Ovary (tissue), 3 donors: Measurements from ENCODE around the gene GRWD1.

Source experiments
- EP300 ChIP-seq: sonication (generic); formaldehyde crosslinking; IDR thresholded peaks from one replicate; pipeline ENCODE4 v1.6.1; 2017; ENCODE audit warnings: antibody characterized with exemption
- POLR2A ChIP-seq: fragments of 450-650 bp; IDR thresholded peaks from one replicate; pipeline ENCODE4 v1.6.1; 2017; ENCODE audit warnings: antibody characterized with exemption, mild to moderate bottlenecking, moderate library complexity
- TF ChIP-seq, protein P1 (sequence below), 3 donors: fragments of 450-650 bp in 2 of 3; fragments of 200-600 bp in 1 of 3; IDR thresholded peaks; one replicate each; pipeline versions ENCODE4 v1.5.1 to v1.8.0; 2016 to 2022; ENCODE audit warnings: antibody characterized with exemption in 3 of 3, mild to moderate bottlenecking in 1 of 3
- donor health status: DM: no; HTN: no; CAD: no.

DNA sequence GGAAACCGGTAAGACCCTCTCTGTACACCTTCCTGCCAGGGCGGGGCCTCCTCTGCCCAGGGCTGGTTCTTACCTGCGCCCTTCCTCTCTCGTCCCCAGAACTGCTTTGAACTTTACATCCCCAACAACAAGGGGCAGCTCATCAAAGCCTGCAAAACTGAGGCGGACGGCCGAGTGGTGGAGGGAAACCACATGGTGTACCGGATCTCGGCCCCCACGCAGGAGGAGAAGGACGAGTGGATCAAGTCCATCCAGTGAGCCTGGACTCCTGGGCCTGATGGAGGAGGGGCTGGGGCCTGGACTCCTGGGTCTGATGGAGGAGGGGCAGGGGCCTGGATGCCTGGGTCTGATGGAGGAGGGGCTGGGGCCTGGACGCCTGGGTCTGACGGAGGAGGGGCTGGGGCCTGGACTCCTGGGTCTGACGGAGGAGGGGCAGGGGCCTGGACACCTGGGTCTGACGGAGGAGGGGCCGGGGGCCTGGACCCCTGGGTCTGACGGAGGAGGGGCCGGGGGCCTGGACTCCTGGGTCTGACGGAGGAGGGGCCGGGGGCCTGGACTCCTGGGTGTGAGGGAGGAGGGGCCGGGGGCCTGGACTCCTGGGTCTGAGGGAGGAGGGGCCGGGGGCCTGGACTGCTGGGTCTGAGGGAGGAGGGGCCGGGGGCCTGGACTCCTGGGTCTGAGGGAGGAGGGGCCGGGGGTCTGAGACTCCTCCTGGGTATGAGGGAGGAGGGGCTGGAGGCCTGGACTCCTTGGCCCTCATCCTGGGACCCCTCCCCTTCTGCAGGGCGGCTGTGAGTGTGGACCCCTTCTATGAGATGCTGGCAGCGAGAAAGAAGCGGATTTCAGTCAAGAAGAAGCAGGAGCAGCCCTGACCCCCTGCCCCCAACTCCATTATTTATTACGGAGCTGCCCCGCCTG is 32.8 kb downstream of the GRWD1 start:
- TF ChIP-seq EP300, result no peak
- TF ChIP-seq, protein P1, sequence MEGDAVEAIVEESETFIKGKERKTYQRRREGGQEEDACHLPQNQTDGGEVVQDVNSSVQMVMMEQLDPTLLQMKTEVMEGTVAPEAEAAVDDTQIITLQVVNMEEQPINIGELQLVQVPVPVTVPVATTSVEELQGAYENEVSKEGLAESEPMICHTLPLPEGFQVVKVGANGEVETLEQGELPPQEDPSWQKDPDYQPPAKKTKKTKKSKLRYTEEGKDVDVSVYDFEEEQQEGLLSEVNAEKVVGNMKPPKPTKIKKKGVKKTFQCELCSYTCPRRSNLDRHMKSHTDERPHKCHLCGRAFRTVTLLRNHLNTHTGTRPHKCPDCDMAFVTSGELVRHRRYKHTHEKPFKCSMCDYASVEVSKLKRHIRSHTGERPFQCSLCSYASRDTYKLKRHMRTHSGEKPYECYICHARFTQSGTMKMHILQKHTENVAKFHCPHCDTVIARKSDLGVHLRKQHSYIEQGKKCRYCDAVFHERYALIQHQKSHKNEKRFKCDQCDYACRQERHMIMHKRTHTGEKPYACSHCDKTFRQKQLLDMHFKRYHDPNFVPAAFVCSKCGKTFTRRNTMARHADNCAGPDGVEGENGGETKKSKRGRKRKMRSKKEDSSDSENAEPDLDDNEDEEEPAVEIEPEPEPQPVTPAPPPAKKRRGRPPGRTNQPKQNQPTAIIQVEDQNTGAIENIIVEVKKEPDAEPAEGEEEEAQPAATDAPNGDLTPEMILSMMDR (IDR thresholded peaks at IDR 0.05), result no peak
- TF ChIP-seq POLR2A, result no peak
